ENCODE results near the gene FCHSD1. TPM values are rescaled to one million over a fixed set of nuclear protein-coding genes. Genes with fewer than 3 reads are reported as not detected.

Gene FCHSD1
- total RNA-seq, 2 donors from 2014 or later = 5.1 to 6.4 TPM

DNA sequence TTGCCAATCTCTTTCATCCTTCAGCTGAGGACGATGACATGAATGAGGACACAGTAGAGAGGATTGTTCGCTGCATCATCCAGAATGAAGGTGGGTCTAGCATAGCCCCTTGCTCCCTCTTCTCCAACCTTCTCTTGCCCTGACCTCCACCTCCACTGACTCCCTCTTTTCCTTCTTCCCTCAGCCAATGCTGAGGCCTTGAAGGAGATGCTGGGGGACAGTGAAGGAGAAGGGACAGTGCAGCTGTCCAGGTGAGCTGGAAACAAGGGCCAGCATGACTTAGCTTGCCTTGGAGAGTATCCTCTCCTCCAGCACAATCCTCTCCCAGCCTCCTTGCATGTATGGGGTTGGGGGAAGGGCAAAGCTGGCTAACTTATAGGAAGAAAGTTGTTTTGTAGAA, 12.4 kb downstream of the FCHSD1 start:
- TF ChIP-seq, protein P1, sequence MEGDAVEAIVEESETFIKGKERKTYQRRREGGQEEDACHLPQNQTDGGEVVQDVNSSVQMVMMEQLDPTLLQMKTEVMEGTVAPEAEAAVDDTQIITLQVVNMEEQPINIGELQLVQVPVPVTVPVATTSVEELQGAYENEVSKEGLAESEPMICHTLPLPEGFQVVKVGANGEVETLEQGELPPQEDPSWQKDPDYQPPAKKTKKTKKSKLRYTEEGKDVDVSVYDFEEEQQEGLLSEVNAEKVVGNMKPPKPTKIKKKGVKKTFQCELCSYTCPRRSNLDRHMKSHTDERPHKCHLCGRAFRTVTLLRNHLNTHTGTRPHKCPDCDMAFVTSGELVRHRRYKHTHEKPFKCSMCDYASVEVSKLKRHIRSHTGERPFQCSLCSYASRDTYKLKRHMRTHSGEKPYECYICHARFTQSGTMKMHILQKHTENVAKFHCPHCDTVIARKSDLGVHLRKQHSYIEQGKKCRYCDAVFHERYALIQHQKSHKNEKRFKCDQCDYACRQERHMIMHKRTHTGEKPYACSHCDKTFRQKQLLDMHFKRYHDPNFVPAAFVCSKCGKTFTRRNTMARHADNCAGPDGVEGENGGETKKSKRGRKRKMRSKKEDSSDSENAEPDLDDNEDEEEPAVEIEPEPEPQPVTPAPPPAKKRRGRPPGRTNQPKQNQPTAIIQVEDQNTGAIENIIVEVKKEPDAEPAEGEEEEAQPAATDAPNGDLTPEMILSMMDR (IDR thresholded peaks at IDR 0.05) = no peak
- Histone ChIP-seq H3K27ac (no peak overlapping the region), H3K36me3 (no peaks in the 10 kb centered on the region), H3K4me3 (no peak overlapping the region), H3K4me1 (peaks cover 0 to 35% of the 10 kb centered on the region in 2 donors), H3K27me3 (no peaks in the 10 kb centered on the region), H3K9me3 (no peaks in the 10 kb centered on the region)
- DNase-seq (ENCODE audit: low spot score) = no peak

DNA sequence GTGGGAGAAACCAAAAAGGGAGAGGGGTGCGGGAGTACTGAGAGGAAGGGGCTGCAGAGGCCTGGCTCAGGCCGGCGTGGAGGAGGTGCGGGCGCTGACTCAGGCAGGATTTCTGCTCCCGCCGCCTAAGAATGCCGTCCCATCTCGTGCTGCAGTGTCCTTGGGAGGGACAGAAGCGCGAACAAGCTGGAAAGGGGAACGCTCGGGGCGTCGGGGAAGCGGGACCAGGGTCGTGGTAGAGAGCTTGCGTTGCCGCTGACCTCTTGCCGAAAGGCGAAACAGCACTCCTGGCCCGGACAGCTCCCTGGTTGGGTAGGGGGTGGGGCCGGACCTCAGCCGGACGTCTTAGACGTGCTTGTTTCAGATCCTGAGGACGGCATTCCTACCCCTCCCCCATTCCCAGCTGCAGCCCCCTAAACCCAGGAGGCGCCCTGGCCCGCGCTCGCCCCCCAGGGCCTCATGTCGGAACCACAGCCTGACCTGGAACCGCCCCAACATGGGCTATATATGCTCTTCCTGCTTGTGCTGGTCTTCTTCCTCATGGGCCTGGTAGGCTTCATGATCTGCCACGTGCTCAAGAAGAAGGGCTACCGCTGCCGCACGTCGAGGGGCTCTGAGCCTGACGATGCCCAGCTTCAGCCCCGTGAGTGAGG, 13.3 kb downstream of the FCHSD1 start:
- Histone ChIP-seq H3K4me3 (peak overlapping the region; percentile 75 to 79), H3K4me1 (peaks cover 0 to 35% of the 10 kb centered on the region in 2 donors), H3K36me3 (no peaks in the 10 kb centered on the region), H3K9me3 (no peaks in the 10 kb centered on the region), H3K27ac (peak overlapping the region in 1 of 2 donors; percentile 74), H3K27me3 (no peaks in the 10 kb centered on the region)
- TF ChIP-seq, protein P1 (IDR thresholded peaks at IDR 0.05) = peak in 1 of 2 donors; percentile 37
- DNase-seq (ENCODE audit: low spot score) = no peak

DNA sequence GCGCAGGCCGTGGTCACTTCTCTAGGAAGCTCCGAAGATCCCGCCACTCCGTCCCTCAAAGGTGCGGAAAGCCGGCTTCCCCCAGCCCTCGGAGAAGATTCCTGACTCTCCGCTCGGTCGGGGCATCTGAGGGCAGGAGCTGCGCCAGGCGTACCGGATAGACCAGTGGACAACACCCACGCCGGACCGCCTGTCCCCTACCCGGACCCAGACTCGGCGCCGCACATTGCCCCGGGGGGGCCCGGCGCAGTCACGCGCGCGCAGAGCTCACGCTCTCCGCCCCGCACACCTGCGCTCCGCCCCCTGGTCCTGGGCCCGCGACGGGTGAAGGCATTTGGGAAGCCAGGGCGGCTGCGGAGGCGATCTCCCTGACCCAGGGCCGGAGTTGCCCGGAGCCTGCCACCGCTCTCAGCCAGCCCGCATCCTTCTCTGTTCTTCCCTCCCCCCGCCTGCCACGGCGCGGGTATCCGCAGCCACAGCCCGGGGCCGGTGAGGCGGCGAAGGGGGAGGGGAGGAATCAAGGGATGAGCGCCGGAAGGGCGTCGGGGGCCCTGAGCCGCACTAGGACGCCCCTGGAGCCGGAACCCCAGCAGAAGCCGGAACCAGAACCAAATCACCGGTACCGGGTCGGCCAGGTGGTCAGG, 14.0 kb downstream of the FCHSD1 start:
- H3K36me3 ChIP-seq = no peaks in the 10 kb centered on the region
- DNase-seq (ENCODE audit: low spot score) = no peak

DNA sequence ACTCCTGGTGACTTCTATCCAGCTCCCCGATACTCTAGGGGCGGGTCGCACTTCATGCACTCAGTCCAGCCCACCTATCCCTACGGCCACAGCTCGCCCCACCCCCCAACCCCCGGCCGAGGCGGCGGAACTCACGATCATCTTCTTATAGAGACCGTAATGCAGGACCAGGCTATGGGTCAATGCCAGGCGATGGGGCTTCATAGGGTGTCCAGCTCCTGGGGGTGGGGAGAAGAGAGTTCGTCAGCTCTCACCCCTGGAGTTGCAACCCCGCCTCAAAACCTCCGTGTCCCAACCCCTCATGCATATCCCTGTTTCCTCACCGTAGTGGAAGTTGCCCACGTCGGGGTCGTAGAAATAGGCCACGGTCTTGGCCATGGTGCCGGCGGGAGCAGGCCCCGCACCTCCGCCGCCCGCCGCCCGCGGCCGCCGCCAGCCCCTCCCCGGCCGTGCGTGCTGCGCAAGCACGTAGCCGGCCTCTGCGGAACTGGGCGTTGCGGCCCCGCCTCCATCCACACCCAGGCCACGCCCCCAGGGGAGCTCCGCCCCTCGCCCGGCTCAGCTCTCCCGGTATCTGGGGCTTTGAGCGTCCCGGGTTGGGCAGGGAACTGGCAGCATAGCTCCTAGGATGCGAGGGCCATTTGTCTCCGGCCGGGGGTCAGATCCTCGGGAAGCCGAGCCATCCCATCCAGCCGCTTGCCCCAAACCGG, 14.7 kb downstream of the FCHSD1 start, which contains the start of the genes HDAC3 and RELL2:
TSS of gene HDAC3 (minus strand) at position 437 of the 710 bp plus-strand sequence. CDS start at position 378, 59 bp downstream.
TSS of gene RELL2 (plus strand) at position 585 of the 710 bp plus-strand sequence. CDS start 1,229 bp downstream, outside the sequence.
- H3K27me3 ChIP-seq = no peaks in the 10 kb centered on the region
- peak within 1 kb of the TSS; percentile 74 for H3K27ac ChIP-seq
- DNase-seq (ENCODE audit: low spot score) = peak; percentile 89
- TF ChIP-seq, protein P1 (IDR thresholded peaks at IDR 0.05) = no peak
- H3K4me3 ChIP-seq = peak within 1 kb of the TSS; percentile 75 to 79
- H3K9me3 ChIP-seq = no peaks in the 10 kb centered on the region
- H3K4me1 ChIP-seq = peaks cover 0 to 35% of the 10 kb centered on the region in 2 donors
- peaks cover under 1% of the 10 kb centered on the region for H3K36me3 ChIP-seq

More for the DNA sequence above, 14.0 kb downstream of the FCHSD1 start:
- peak overlapping the region; percentile 29 to 74 for H3K27ac ChIP-seq
- H3K4me1 ChIP-seq = peaks cover 0 to 35% of the 10 kb centered on the region in 2 donors
- peak overlapping the region; percentile 75 to 79 for H3K4me3 ChIP-seq
- no peaks in the 10 kb centered on the region for H3K27me3 ChIP-seq
- TF ChIP-seq, protein P1 (IDR thresholded peaks at IDR 0.05) = no peak
- H3K9me3 ChIP-seq = no peaks in the 10 kb centered on the region

DNA sequence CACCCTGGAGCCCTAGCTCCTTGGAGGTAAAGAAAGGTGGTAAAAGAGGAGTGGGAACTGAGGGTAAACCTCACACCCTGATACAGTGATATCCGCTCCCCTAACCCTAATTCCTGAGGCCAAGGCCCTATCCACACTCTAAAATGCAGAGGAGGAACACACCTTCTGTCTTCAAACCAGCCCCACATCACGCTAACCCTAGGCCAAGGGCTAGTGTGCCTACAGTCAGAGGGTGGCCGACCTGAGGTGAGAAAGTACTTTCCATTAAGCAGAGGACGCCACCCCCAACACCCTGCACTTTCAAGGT, 15.2 kb downstream of the FCHSD1 start:
- no peak for DNase-seq (ENCODE audit: low spot score)
- H3K9me3 ChIP-seq = no peaks in the 10 kb centered on the region
- peak overlapping the region; percentile 75 to 79 for H3K4me3 ChIP-seq
- peaks cover 0 to 35% of the 10 kb centered on the region in 2 donors for H3K4me1 ChIP-seq
- H3K36me3 ChIP-seq = peaks cover 6% of the 10 kb centered on the region
- no peaks in the 10 kb centered on the region for H3K27me3 ChIP-seq
- H3K27ac ChIP-seq = peak overlapping the region; percentile 74
- TF ChIP-seq, protein P1 (IDR thresholded peaks at IDR 0.05) = no peak
